DOHH2 (cell line): ENCODE results near the gene ARHGAP6.

Experiments
- H3F3A ChIP-seq: fragments of 200-600 bp; sonication (generic), shearing (Covaris generic); 2 replicates; pipeline ENCODE4 v1.6.0; 2016; ENCODE audit warnings: antibody characterized with exemption, mild to moderate bottlenecking; ENCODE audit not compliant: control insufficient read depth, insufficient read depth
- H3K27ac ChIP-seq: fragments of 200-600 bp; sonication (generic); 2 replicates; pipeline ENCODE4 v1.5.1; 2014; ENCODE audit warnings: low read depth, mild to moderate bottlenecking, low read length, moderate library complexity
- H3K27me3 ChIP-seq: fragments of 200-600 bp; sonication (generic); 2 replicates; pipeline ENCODE4 v1.6.1; 2014; ENCODE audit warnings: mild to moderate bottlenecking, low read length, mixed read lengths; ENCODE audit not compliant: control insufficient read depth
- H3K36me3 ChIP-seq: fragments of 200-600 bp; sonication (generic); 2 replicates; pipeline ENCODE4 v1.6.1; 2014; ENCODE audit warnings: mild to moderate bottlenecking, low read length, moderate library complexity, mixed read lengths; ENCODE audit not compliant: control insufficient read depth
- H3K4me1 ChIP-seq: fragments of 200-600 bp; sonication (generic); 2 replicates; pipeline ENCODE4 v1.6.1; 2014; ENCODE audit warnings: mild to moderate bottlenecking, low read length, mixed read lengths; ENCODE audit not compliant: control insufficient read depth
- H3K4me2 ChIP-seq: fragments of 200-600 bp; sonication (generic); 2 replicates; pipeline ENCODE4 v1.6.0; 2014; ENCODE audit warnings: mild to moderate bottlenecking, low read length, moderate library complexity
- H3K4me3 ChIP-seq: fragments of 200-600 bp; sonication (generic); 2 replicates; pipeline ENCODE4 v1.5.1; 2014; ENCODE audit warnings: mild to moderate bottlenecking, low read length, mixed read lengths
- H3K79me2 ChIP-seq: fragments of 200-600 bp; sonication (generic); 2 replicates; pipeline ENCODE4 v1.6.1; 2014; ENCODE audit warnings: mild to moderate bottlenecking, low read length, mixed read lengths; ENCODE audit not compliant: control insufficient read depth
- H3K9me2 ChIP-seq: fragments of 200-600 bp; sonication (generic); replicated peaks from 2 replicates; pipeline ENCODE4 v1.6.1; 2014; ENCODE audit warnings: mild to moderate bottlenecking, low read length, mixed read lengths; ENCODE audit not compliant: control insufficient read depth
- H3K9me3 ChIP-seq: fragments of 200-600 bp; sonication (generic); 2 replicates; pipeline ENCODE4 v1.6.1; 2014; ENCODE audit warnings: antibody characterized with exemption, low read length, mixed read lengths; ENCODE audit not compliant: control insufficient read depth, insufficient read depth
- H4K20me1 ChIP-seq: fragments of 200-600 bp; sonication (generic); 2 replicates; pipeline ENCODE4 v1.6.0; 2014; ENCODE audit warnings: low read depth, mild to moderate bottlenecking, antibody characterized with exemption, low read length, moderate library complexity; ENCODE audit not compliant: control insufficient read depth, insufficient read depth
- CTCF ChIP-seq: fragments of 200-600 bp; sonication (generic); IDR thresholded peaks from one replicate; pipeline ENCODE4 v1.5.1; 2014; ENCODE audit warnings: antibody characterized with exemption, mild to moderate bottlenecking, low read depth, low read length; ENCODE audit not compliant: poor library complexity, severe bottlenecking
- EZH2phosphoT487 ChIP-seq: fragments of 200-600 bp; sonication (generic); IDR thresholded peaks from 2 replicates; pipeline ENCODE4 v1.6.1; 2017; ENCODE audit warnings: borderline replicate concordance, mild to moderate bottlenecking, antibody characterized with exemption, low read length, moderate library complexity, mixed read lengths

Gene ARHGAP6

DNA sequence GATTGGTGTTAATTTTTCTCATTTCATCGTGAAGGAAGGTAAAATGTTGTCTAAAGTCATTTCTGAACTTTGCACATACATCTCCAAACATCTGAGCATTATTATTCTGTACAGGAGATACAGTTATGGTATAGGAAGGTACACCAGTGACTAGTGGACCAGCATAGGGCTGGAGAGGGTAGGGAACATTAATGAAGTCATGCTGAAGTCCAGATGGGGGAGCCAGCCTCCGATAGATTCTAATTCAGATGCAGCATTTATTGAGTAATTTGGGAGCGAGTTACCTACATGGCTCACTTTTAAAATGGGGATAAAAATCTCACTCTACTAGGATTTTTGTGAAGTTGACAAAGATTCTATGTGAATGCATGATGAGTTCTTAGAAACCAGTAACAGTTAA lies 337.6 kb downstream of the ARHGAP6 start:
- Histone ChIP-seq H3K27me3 (no peaks in the 10 kb centered on the region), H3K9me3 (no peaks in the 10 kb centered on the region), H3K4me1 (no peaks in the 10 kb centered on the region), H3K4me3 (no peak overlapping the region), H3K79me2 (no peaks in the 10 kb centered on the region), H3K36me3 (no peaks in the 10 kb centered on the region), H3K4me2 (no peak overlapping the region), H3K9me2 (no peaks in the 10 kb centered on the region), H3F3A (no peaks in the 10 kb centered on the region), H3K27ac (no peak overlapping the region), H4K20me1 (no peaks in the 10 kb centered on the region)
- no peak for TF ChIP-seq EZH2phosphoT487
- no peak for TF ChIP-seq CTCF

GRCh38 chrX:11321986-11322385 lies 343.7 kb downstream of the ARHGAP6 start:
- Histone ChIP-seq H3K79me2 (no peaks in the 10 kb centered on the region), H3K27me3 (no peaks in the 10 kb centered on the region), H3K27ac (no peak overlapping the region), H3K4me2 (no peak overlapping the region), H3K4me3 (no peak overlapping the region), H3K36me3 (no peaks in the 10 kb centered on the region), H3K9me2 (no peaks in the 10 kb centered on the region), H4K20me1 (no peaks in the 10 kb centered on the region), H3K9me3 (no peaks in the 10 kb centered on the region), H3K4me1 (no peaks in the 10 kb centered on the region), H3F3A (no peaks in the 10 kb centered on the region)
- TF ChIP-seq EZH2phosphoT487 (no peak), CTCF (no peak)

GRCh38 chrX:11319806-11320520 lies 345.8 kb downstream of the ARHGAP6 start:
- Histone ChIP-seq H3K27me3 (no peaks in the 10 kb centered on the region), H3K79me2 (no peaks in the 10 kb centered on the region), H3K36me3 (no peaks in the 10 kb centered on the region), H3F3A (no peaks in the 10 kb centered on the region), H3K9me3 (no peaks in the 10 kb centered on the region), H3K27ac (no peak overlapping the region), H4K20me1 (no peaks in the 10 kb centered on the region), H3K4me1 (no peaks in the 10 kb centered on the region), H3K4me3 (no peak overlapping the region), H3K9me2 (no peaks in the 10 kb centered on the region), H3K4me2 (no peak overlapping the region)
- TF ChIP-seq CTCF (no peak), EZH2phosphoT487 (no peak)
